ENCODE data around the gene GBX1.

DNA sequence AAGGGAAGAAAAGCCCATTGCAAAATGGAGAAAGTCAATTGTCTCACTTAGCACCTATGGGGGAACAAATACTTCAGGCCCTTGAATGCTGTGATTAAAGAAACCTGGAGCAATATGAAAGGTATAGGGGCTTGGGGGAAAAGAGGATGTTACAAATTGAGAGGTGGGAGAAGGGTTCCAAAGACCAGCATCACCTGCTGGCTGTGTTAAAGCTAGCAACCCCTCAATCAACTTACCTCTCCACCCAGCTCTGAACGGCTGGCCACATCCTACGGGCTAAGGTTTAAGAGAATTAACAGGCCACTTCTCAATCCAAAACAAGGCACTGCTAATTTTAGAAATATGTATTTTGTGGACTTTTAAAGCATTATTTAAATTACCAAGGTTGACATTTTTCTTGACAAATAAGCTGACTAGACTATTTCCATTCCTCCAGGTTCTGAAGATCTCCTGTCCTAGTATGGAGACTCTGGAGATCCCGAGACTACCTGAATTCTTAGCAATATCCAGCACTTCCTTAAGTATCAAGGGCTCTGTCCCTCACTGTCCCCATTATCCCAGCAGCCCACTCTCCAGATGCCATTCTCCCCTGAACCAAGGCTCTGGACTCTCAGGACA is 43.8 kb upstream of the GBX1 start:
- TF ChIP-seq, protein P1, sequence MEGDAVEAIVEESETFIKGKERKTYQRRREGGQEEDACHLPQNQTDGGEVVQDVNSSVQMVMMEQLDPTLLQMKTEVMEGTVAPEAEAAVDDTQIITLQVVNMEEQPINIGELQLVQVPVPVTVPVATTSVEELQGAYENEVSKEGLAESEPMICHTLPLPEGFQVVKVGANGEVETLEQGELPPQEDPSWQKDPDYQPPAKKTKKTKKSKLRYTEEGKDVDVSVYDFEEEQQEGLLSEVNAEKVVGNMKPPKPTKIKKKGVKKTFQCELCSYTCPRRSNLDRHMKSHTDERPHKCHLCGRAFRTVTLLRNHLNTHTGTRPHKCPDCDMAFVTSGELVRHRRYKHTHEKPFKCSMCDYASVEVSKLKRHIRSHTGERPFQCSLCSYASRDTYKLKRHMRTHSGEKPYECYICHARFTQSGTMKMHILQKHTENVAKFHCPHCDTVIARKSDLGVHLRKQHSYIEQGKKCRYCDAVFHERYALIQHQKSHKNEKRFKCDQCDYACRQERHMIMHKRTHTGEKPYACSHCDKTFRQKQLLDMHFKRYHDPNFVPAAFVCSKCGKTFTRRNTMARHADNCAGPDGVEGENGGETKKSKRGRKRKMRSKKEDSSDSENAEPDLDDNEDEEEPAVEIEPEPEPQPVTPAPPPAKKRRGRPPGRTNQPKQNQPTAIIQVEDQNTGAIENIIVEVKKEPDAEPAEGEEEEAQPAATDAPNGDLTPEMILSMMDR (IDR thresholded peaks at IDR 0.05; ENCODE audit: low read depth, low read length) = no peak
- no peak for TF ChIP-seq MAX (IDR thresholded peaks at IDR 0.05; ENCODE audit: low read depth, low read length)
